ENCODE measurements around the gene FAM209A.

DNA sequence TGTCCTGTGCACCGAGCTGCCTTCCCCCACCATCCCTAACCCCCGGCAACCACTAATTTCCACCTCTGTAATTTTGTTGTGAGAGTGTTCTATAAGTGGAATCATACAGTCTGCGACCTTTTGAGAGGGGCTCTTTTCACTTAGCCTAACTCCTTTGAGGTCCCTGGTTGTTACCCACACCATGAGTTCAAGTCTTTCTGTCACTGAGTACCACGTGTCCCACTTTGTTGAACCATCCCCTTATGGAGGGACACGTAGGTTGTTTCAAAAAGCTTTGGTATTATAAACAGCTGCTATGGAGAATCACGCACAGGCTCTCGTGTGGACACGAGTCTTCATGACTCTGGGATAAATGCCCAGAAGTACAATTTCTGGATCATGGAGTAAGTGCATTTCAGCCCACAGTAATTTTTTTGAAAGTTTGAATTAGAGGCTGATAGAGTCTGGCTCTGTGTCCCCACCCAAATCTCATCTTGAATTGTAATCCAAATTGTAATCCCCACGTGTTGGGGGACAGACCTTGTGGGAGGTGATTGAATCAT lies 18.0 kb downstream of the FAM209A start:
- TF ChIP-seq, protein P1, sequence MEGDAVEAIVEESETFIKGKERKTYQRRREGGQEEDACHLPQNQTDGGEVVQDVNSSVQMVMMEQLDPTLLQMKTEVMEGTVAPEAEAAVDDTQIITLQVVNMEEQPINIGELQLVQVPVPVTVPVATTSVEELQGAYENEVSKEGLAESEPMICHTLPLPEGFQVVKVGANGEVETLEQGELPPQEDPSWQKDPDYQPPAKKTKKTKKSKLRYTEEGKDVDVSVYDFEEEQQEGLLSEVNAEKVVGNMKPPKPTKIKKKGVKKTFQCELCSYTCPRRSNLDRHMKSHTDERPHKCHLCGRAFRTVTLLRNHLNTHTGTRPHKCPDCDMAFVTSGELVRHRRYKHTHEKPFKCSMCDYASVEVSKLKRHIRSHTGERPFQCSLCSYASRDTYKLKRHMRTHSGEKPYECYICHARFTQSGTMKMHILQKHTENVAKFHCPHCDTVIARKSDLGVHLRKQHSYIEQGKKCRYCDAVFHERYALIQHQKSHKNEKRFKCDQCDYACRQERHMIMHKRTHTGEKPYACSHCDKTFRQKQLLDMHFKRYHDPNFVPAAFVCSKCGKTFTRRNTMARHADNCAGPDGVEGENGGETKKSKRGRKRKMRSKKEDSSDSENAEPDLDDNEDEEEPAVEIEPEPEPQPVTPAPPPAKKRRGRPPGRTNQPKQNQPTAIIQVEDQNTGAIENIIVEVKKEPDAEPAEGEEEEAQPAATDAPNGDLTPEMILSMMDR (conservative IDR thresholded peaks at IDR 0.05) = no peak
- no peak for TF ChIP-seq ZFX (IDR thresholded peaks at IDR 0.05)

Measured in C4-2B (cell line).